Thyroid gland (tissue), 4 donors: ENCODE measurements around the gene ANKHD1. TPM values are rescaled to one million over a fixed set of nuclear protein-coding genes. Genes with fewer than 3 reads are reported as not detected.
"Not testable (repeated sequence)": the region's sequence is repeated elsewhere in the genome, so short reads cannot be mapped to it uniquely, and the experiment has no call there.

Experiments used
- DNase-seq, 2 donors: peaks; one replicate each; pipeline ENCODE4 v3.0.0-alpha.2; 2019
- H3K27ac ChIP-seq, 3 donors: fragments of 200-600 bp; sonication (generic); 1 replicate in 2 of 3; 2 replicates in 1 of 3; pipeline ENCODE4 v1.5.1; 2016 to 2019; ENCODE audit warnings: mild to moderate bottlenecking in 1 of 3, moderate library complexity in 1 of 3
- H3K27me3 ChIP-seq: fragments of 200-600 bp; sonication (generic); one replicate; pipeline ENCODE4 v1.5.1; 2019
- H3K36me3 ChIP-seq, 2 donors: fragments of 200-600 bp; sonication (generic); one replicate each; pipeline ENCODE4 v1.5.1; 2016 to 2019
- H3K4me1 ChIP-seq, 2 donors: fragments of 200-600 bp; sonication (generic); one replicate each; pipeline ENCODE4 v1.5.1; 2017 to 2019
- H3K4me3 ChIP-seq, 3 donors: fragments of 200-600 bp; sonication (generic); replicated peaks in 1 of 3; 1 replicate in 2 of 3; 2 replicates in 1 of 3; pipeline ENCODE4 v1.5.1; 2016; ENCODE audit warnings: mild to moderate bottlenecking in 1 of 3
- H3K9me3 ChIP-seq: fragments of 200-600 bp; sonication (generic); one replicate; pipeline ENCODE4 v1.5.1; 2017
- CTCF ChIP-seq, 6 experiments: fragments of 200-600 bp in 3 of 6; fragments of 450-650 bp in 3 of 6; sonication (generic) in 3 of 6; IDR thresholded peaks; one replicate each; pipeline ENCODE4 v1.5.1; 2016 to 2019; ENCODE audit warnings: antibody characterized with exemption in 6 of 6, mild to moderate bottlenecking in 2 of 6, inconsistent platforms in 1 of 6, moderate library complexity in 1 of 6
- POLR2A ChIP-seq, 2 donors: fragments of 450-650 bp; IDR thresholded peaks; one replicate each; pipeline ENCODE4 v1.6.1; 2017; ENCODE audit warnings: antibody characterized with exemption in 2 of 2, mild to moderate bottlenecking in 2 of 2, moderate library complexity in 1 of 2
- WGBS, 2 donors: methylation state at CpG; one replicate each; pipeline ENCODE4 v1.1.5; 2017; 5-methylcytosine and 5-hydroxymethylcytosine counted together
- intact Hi-C: fragments of 100-400 bp; cut with DNase I; formaldehyde crosslinking; loops from one replicate; pipeline ENCODE4 v1.15.1; 2023
- total RNA-seq, 4 donors: library from RNA; depleted of rRNA; stranded (reverse); fragments of >200 nt; gene quantifications; one replicate each; pipeline ENCODE4 v1.2.3, GENCODE V29; 2016

Gene ANKHD1
- total RNA-seq, 4 donors from 2014 or later = 148 to 247 (median 163) TPM

GRCh38 chr5:140420226-140420570 lies 18.6 kb downstream of the ANKHD1 start:
- TF ChIP-seq POLR2A (IDR thresholded peaks at IDR 0.05) = no peak
- no peak for TF ChIP-seq CTCF (IDR thresholded peaks at IDR 0.05)
- intact Hi-C loops = no loop called here
- WGBS, 2 donors = 95 to 98% methylated on average over 4 of the region's 4 CpGs
- Histone ChIP-seq H3K4me1 (peaks cover 7 to 37% of the 10 kb centered on the region in 2 donors), H3K4me3 (no peak overlapping the region), H3K27ac (no peak overlapping the region), H3K9me3 (no peaks in the 10 kb centered on the region), H3K27me3 (no peaks in the 10 kb centered on the region), H3K36me3 (no peaks in the 10 kb centered on the region)
- no peak for DNase-seq

- intact Hi-C loops = no loop called here
- no peaks in the 10 kb centered on the region for H3K36me3 ChIP-seq
- TF ChIP-seq POLR2A (IDR thresholded peaks at IDR 0.05) = no peak
- TF ChIP-seq CTCF (IDR thresholded peaks at IDR 0.05) = no peak
- WGBS, 2 donors = 85 to 89% methylated on average over 5 of the region's 5 CpGs
- no peaks in the 10 kb centered on the region for H3K9me3 ChIP-seq
- H3K4me1 ChIP-seq = peaks cover 13 to 43% of the 10 kb centered on the region in 2 donors
- DNase-seq = no peak
- no peaks in the 10 kb centered on the region for H3K27me3 ChIP-seq
- H3K27ac ChIP-seq = no peak overlapping the region
- H3K4me3 ChIP-seq = no peak overlapping the region
Measured at GRCh38 chr5:140420665-140421361, 19.2 kb downstream of the ANKHD1 start.

GRCh38 chr5:140421375-140421774 lies 19.7 kb downstream of the ANKHD1 start:
- DNase-seq, intact Hi-C loops, H3K4me3 ChIP-seq, H3K27ac ChIP-seq, H3K36me3 ChIP-seq, H3K9me3 ChIP-seq, H3K27me3 ChIP-seq: not testable (repeated sequence)
- H3K4me1 ChIP-seq = peaks cover 18 to 47% of the 10 kb centered on the region in 2 donors
- 65 to 74% methylated on average over 7 of the region's 7 CpGs for WGBS, 2 donors

- TF ChIP-seq CTCF (IDR thresholded peaks at IDR 0.05) = no peak
- Histone ChIP-seq H3K4me1 (peaks cover 18 to 45% of the 10 kb centered on the region in 2 donors), H3K4me3 (no peak overlapping the region), H3K36me3 (no peaks in the 10 kb centered on the region), H3K9me3 (no peaks in the 10 kb centered on the region), H3K27ac (no peak overlapping the region), H3K27me3 (no peaks in the 10 kb centered on the region)
- WGBS, 2 donors = 92 to 93% methylated on average over 2 of the region's 2 CpGs
- intact Hi-C loops = no loop called here
- DNase-seq = no peak
Measured at GRCh38 chr5:140423609-140424008, 22.0 kb downstream of the ANKHD1 start.

- 76 to 93% methylated on average over 3 of the region's 3 CpGs for WGBS, 2 donors
- no peak for DNase-seq
- H3K9me3 ChIP-seq = no peaks in the 10 kb centered on the region
- H3K4me3 ChIP-seq = no peak overlapping the region
- intact Hi-C loops = no loop called here
- no peak overlapping the region for H3K27ac ChIP-seq
- no peaks in the 10 kb centered on the region for H3K36me3 ChIP-seq
- TF ChIP-seq CTCF (IDR thresholded peaks at IDR 0.05) = no peak
- TF ChIP-seq POLR2A (IDR thresholded peaks at IDR 0.05) = no peak
- peaks cover 16 to 42% of the 10 kb centered on the region in 2 donors for H3K4me1 ChIP-seq
- H3K27me3 ChIP-seq = no peaks in the 10 kb centered on the region
Measured at GRCh38 chr5:140424135-140424534, 22.5 kb downstream of the ANKHD1 start.

- intact Hi-C loops, H3K36me3 ChIP-seq, H3K27me3 ChIP-seq, H3K27ac ChIP-seq, H3K4me3 ChIP-seq, DNase-seq, H3K9me3 ChIP-seq: not testable (repeated sequence)
- WGBS, 2 donors = 80% methylated on average over 2 of the region's 26 CpGs; no CpG with 5 or more reads in 1 of the 2 donors
- H3K4me1 ChIP-seq = peaks cover 16 to 34% of the 10 kb centered on the region in 2 donors
Measured at GRCh38 chr5:140427726-140428125, 26.1 kb downstream of the ANKHD1 start.
